ENCODE data around the gene STAG3.
"Not testable (repeated sequence)": the region's sequence is repeated elsewhere in the genome, so short reads cannot be mapped to it uniquely, and the experiment has no call there.

Gene STAG3

DNA sequence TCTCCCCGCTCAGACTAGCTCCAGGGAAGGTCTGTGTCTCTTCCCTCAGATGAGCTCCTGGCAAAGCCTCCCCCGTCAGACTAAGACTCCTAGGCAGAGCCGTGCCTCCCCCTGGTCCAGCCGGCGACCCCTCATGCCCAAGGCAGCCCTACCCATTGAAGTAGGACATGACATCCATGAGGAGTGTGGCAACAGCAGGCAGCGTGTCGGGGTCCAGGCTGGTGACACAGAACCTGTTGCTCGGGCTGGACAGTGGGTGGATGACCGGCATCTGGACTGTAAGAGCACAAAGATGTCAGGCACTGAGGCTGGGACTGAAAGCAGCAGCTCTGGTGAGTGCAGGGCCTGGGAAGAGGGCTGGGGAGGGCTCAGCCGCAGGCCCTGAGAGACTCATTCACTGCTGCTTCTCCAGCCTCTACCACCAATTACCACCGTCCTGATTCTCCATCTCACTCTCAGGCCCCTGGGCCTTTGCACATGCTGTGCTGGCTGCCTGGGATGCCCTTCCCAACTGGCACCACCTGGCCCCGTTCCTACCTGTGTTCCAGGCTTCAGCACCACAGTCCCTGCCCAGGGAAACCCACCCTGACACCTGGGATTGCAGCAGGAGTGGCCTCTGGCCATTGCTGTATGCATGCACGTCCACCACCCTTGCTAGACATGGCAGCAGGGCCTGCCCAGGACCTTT, 44.9 kb downstream of the STAG3 start:
- TF ChIP-seq CTCF (IDR thresholded peaks at IDR 0.05; ENCODE audit: low read depth, low read length, missing control alignments) = no peak
- peak overlapping the region; percentile 59 for H3K4me3 ChIP-seq (ENCODE audit: low read depth, low read length)
- DNase-seq (ENCODE audit: low read depth) = no peak

- not testable (repeated sequence) for DNase-seq (ENCODE audit: low read depth); H3K4me3 ChIP-seq (ENCODE audit: low read depth, low read length)
Observed at GRCh38 chr7:100223376-100223927, 45.7 kb downstream of the STAG3 start.

- not testable (repeated sequence) for DNase-seq (ENCODE audit: low read depth)
Observed at GRCh38 chr7:100224891-100225290, 47.2 kb downstream of the STAG3 start.

DNA sequence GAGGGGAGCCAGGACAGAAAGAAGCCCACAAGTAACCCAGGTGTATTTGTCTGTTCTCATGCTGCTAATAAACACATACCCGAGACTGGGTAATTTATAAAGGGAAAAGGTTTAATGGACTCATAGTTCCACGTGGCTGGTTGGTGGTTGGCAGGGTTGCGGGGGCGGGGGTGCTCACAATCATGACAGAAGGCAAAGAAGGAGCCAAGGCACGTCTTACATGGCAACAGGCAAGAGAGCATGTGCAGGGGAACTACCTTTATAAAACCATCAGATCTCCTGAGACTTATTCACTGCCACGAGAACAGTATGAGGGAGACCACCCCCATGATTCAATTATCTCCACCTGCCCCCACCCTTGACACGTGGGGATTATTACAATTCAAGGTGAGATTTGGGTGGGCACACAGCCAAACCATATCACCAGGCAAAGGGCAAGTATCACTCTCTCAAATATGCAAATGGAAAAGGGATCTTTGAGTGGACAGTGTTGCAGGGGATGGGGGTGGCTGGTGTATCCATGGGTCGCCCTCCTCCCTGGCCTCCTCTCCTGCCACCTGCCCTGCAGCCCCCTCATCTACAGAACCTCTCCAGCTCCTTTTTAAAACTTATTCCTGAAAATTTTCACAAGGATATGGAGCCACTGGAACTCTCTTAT, 57.1 kb downstream of the STAG3 start:
- H3K4me3 ChIP-seq (ENCODE audit: low read depth, low read length); DNase-seq (ENCODE audit: low read depth): not testable (repeated sequence)

More at GRCh38 chr7:100224891-100225290, 47.2 kb downstream of the STAG3 start:
- H3K4me3 ChIP-seq (ENCODE audit: low read depth, low read length) = not testable (repeated sequence)

DNA sequence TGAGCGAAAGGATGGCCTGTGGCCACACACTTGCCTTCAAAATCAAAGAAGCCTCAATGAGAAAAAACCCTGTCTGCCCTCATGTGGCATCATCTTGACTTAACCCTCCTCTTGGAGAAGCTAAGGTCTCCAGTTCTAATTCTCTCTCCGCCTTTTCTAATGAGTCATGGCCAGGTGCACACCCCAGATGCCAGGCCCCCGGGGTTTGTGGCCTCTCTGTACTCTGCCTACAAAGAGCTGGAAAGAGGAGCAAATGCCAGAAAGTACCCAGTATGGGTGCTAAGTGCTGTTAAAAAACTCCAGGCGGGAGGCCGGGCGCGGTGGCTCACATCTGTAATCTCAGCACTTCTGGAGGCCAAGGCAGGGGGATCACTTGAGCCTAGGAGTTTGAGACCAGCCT, 62.3 kb downstream of the STAG3 start:
- DNase-seq (ENCODE audit: low read depth); H3K4me3 ChIP-seq (ENCODE audit: low read depth, low read length): not testable (repeated sequence)

GRCh38 chr7:100243385-100243784, 65.7 kb downstream of the STAG3 start:
- H3K4me3 ChIP-seq (ENCODE audit: low read depth, low read length) = not testable (repeated sequence)
- DNase-seq (ENCODE audit: low read depth) = peak; percentile 30

DNA sequence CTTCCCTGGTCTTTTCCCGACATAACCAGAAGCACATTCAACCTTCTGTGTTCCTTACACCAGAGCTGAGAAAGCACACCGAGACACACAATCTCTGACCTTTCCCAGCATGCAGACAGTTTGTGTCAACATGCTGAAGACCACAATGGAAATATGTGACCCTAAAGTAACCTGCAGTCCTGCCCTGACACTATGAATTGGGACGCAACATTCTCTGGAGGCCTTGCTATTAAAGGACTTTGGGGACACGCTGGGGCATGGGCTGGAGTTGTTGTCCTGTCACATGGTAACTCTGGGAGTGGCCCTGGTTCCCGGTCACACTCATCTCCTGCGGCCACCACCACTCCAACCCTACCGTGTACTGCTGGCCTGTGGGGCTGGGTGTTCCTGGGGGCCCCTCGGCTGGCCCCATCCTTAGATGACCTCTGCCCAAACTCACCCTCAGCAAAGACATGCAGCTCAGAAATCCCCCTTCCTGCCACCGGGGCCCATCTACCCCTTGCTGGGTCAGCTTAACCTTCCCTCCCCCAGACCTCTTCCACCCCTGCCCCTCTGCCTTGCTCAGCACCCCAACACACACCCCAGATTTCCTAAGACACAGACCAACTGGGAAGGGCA, 67.4 kb downstream of the STAG3 start:
- not testable (repeated sequence) for DNase-seq (ENCODE audit: low read depth); H3K4me3 ChIP-seq (ENCODE audit: low read depth, low read length)

- not testable (repeated sequence) for DNase-seq (ENCODE audit: low read depth); H3K4me3 ChIP-seq (ENCODE audit: low read depth, low read length)
Observed at GRCh38 chr7:100246121-100246864, 68.6 kb downstream of the STAG3 start.

DNA sequence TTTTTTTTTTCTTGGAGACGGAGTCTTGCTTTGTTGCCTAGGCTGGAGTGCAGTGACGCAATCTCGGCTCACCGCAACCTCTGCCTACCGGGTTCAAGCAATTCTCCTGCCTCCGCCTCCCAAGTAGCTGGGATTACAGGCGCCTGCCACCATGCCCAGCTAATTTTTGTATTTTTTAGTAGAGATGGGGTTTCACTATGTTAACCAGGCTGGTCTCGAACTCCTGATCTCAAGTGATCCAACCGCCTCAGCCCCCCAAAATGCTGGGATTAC, 69.1 kb downstream of the STAG3 start:
- not testable (repeated sequence) for H3K4me3 ChIP-seq (ENCODE audit: low read depth, low read length); DNase-seq (ENCODE audit: low read depth)

DNA sequence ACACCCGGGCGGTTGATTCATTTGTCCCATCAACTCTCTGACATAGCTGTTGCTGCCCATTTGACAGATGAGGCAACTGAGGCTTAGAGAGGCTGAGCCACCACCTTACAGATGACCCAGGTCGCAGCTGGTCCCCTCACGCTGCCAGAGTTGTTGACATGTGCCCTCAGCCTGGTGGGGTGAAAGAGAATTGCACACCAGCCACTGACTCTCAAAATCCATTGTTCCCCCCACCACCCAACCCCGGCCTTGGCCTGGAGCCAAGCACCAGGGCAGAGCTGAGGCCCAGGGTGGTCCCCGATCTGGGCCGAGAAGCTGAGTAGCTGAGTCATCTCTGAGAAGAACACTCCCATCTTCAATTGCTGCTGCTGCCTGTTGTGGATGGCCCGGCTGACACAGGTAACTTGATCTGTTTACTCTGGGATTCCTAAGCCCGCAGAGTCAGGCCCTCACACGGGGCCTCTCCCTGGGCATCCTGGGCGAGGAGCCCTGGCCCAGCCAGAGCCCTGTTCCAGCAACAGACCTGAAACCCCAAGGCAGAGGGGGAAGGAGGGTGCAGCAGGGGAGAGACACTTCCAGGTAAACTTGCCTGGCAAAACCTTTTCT, 69.5 kb downstream of the STAG3 start:
- no peak for TF ChIP-seq CTCF (IDR thresholded peaks at IDR 0.05; ENCODE audit: low read depth, low read length, missing control alignments)
- H3K4me3 ChIP-seq (ENCODE audit: low read depth, low read length) = no peak overlapping the region
- DNase-seq (ENCODE audit: low read depth) = no peak

DNA sequence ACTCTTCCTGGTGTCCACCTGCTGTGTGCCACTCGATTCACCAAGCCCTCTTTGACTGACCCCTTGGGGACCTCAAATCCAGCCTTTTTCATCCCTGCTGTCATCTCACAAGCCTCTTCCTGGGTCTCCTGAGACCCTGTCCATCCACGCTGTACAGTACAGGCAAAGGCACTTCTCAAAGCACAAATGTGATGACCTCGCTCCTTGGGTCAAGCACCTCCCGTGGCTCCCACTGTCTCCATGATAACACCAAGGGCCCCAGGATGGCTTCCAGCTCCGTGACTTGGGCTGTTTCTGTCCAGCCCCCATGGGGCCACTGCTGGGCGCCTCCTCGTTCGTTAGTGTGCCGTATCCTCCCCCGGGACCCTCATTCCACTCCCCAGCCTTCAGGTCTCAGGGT, 70.8 kb downstream of the STAG3 start:
- no peak for TF ChIP-seq CTCF (IDR thresholded peaks at IDR 0.05; ENCODE audit: low read depth, low read length, missing control alignments)
- no peak overlapping the region for H3K4me3 ChIP-seq (ENCODE audit: low read depth, low read length)
- no peak for DNase-seq (ENCODE audit: low read depth)
